Kidney (tissue), 22 donors: ENCODE measurements around the gene PLAC8. TPM values are rescaled to one million over a fixed set of nuclear protein-coding genes. Genes with fewer than 3 reads are reported as not detected.
A peak's percentile ranks its signal among the peaks of the same experiment; 100 is the strongest.

ENCODE experiments used
- DNase-seq, 5 donors: peaks; one replicate each; pipeline ENCODE4 v3.0.0-alpha.2; 2013 to 2020
- FAIRE-seq: peaks from 2 replicates; lab custom pipeline; 2012; peaks lifted over from hg19 to GRCh38; lab: Jason Lieb, UNC
- H3K27ac ChIP-seq, 2 donors: one replicate each; pipeline ENCODE4 v1.7.0; 2013; ENCODE audit warnings: low read depth in 2 of 2, low read length in 2 of 2, inconsistent platforms in 1 of 2
- H3K27me3 ChIP-seq: one replicate; pipeline ENCODE4 v1.7.1; 2013; ENCODE audit warnings: low read length, inconsistent platforms; ENCODE audit not compliant: control insufficient read depth, insufficient read depth
- H3K36me3 ChIP-seq, 3 donors: one replicate each; pipeline versions ENCODE4 v1.7.0 to v1.7.1; 2013; ENCODE audit warnings: low read length in 3 of 3, control low read depth in 1 of 3, inconsistent platforms in 1 of 3; ENCODE audit not compliant: insufficient read depth in 3 of 3, control insufficient read depth in 2 of 3
- H3K4me1 ChIP-seq, 3 donors: one replicate each; pipeline versions ENCODE4 v1.7.0 to v1.7.1; 2013; ENCODE audit warnings: low read length in 3 of 3, inconsistent platforms in 1 of 3, low read depth in 1 of 3; ENCODE audit not compliant: control insufficient read depth in 2 of 3, insufficient read depth in 2 of 3
- H3K4me3 ChIP-seq, 3 donors: one replicate each; pipeline versions ENCODE4 v1.7.0 to v1.8.1; 2013; ENCODE audit warnings: low read length in 3 of 3, control low read depth in 1 of 3, inconsistent platforms in 1 of 3
- H3K9ac ChIP-seq, 3 donors: one replicate each; pipeline versions ENCODE4 v1.7.0 to v1.7.1; 2013; ENCODE audit warnings: low read length in 3 of 3, control low read depth in 1 of 3, inconsistent platforms in 1 of 3
- H3K9me3 ChIP-seq, 3 donors: one replicate each; pipeline versions ENCODE4 v1.7.0 to v1.7.1; 2013; ENCODE audit warnings: low read length in 3 of 3, control low read depth in 1 of 3, inconsistent platforms in 1 of 3; ENCODE audit not compliant: control insufficient read depth in 2 of 3, insufficient read depth in 1 of 3
- intact Hi-C: fragments of 100-400 bp; cut with DNase I; formaldehyde crosslinking; loops from one replicate; pipeline ENCODE4 v1.11.1; 2022
- long read RNA-seq, 10 donors: library from polyadenylated mRNA in 1 of 10; unstranded in 1 of 10; transcript quantifications; one replicate each; pipeline ENCODE4 v2.0.0 and lab custom pipeline, GENCODE V29; 2021 to 2026
- polyA plus RNA-seq: library from polyadenylated mRNA; stranded (reverse); fragments of 350-450 nt; fragmentation: Illumina TruSeq; extraction: RNeasy Lipid Tissue Mini Kit (QIAGEN cat#74804); gene quantifications from one replicate; pipeline ENCODE4 v1.2.3, GENCODE V29; 2014; ENCODE audit warnings: low read depth, low replicate concordance; ENCODE audit not compliant: insufficient read depth
- total RNA-seq: library from RNA; stranded (reverse); fragmentation: NEBNext Ultra II Directional; extraction: Animal tissue kit (Norgen Biotek cat#: 25700); gene quantifications from one replicate; pipeline ENCODE4 v1.2.1, GENCODE V29; 2021
- TF ChIP-seq, protein P1 (sequence below): IDR thresholded peaks from 3 replicates; pipeline ENCODE4 v1.5.1; 2012; ENCODE audit warnings: mild to moderate bottlenecking, moderate library complexity, borderline replicate concordance; ENCODE audit not compliant: insufficient read depth; ENCODE audit errors: extremely low read depth
- donor health status: control.
- donor health status: control.
- donor health status: control.
- donor health status: control.
- donor health status: control.
- donor health status: DM: yes; HTN: yes; CAD: no.
- donor health status: Normal renal cell carcinoma (clear cell type).

PLAC8 gene, protein sequence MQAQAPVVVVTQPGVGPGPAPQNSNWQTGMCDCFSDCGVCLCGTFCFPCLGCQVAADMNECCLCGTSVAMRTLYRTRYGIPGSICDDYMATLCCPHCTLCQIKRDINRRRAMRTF
- 10.3 TPM for total RNA-seq
- 3.6 TPM for polyA plus RNA-seq
- long read RNA-seq, donor 1, result 0 reads
- long read RNA-seq, donor 2, result 0 reads
- long read RNA-seq, donor 3, partial matches to known transcripts, result 0 of 3 reads
- long read RNA-seq, donor 3, other reads (novel, unspliced or antisense), result 0 of 3 reads
- long read RNA-seq, donor 4, result 0 reads
- long read RNA-seq, donor 5, result 0 reads
- long read RNA-seq, donor 6, partial matches to known transcripts, result 0 of 2 reads
- long read RNA-seq, donor 6, other reads (novel, unspliced or antisense), result 0 of 2 reads
- long read RNA-seq, donor 7, result 0 reads
- long read RNA-seq, donor 8, partial matches to known transcripts, result 0 of 3 reads
- long read RNA-seq, donor 8, other reads (novel, unspliced or antisense), result 0 of 3 reads
- long read RNA-seq, donor 9, result 0 reads
- long read RNA-seq, donor 10, result 0 reads

DNA sequence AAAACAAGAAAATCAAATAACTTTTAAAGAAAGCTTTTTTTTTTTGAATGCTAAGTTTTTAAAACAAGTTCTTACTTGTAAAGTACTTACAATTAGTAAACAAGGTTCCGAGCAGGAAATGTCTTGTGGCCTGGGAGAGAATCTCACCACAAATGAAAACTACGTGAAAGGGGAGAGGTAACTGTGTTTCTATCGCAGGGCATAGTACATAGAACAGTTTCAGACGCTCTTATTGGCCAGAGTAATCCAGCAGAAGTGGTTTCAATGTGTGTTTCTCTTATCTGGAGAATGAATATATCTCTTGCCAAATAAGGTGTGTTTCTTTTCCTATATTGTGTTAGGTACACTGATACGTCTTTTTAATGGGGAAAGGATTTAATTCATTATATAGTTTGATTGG, at the start of gene PLAC8:
Gene PLAC8, minus strand, starts transcription at position 154 of the 400 bp plus-strand sequence. CDS start 6,808 bp downstream, outside the sequence.
- DNase-seq, result no peak
- no peak for FAIRE-seq

DNA sequence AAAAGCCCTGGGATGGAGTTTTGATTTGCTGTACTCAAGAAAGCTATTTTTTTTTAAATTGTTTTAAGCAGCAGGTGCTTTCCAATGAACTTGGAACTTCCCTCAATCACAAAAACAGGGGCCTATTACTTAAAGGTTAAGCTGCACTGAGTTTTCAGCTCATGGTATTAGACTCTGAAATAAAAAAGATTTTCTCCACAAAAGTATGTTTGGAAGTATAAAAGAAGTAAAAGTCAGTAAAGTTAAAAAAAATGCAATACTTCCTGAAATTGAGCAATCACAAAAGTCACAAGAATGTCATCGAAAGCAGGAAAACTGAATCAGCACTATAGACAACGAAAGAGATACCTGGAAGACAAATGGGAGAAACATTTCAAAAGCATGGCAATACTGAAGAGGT, 38.9 kb upstream of the PLAC8 start:
- Histone ChIP-seq H3K27me3 (no peaks in the 10 kb centered on the region), H3K9ac (no peak overlapping the region), H3K4me1 (no peaks in the 10 kb centered on the region), H3K36me3 (no peaks in the 10 kb centered on the region), H3K27ac (no peak overlapping the region), H3K9me3 (no peaks in the 10 kb centered on the region), H3K4me3 (no peak overlapping the region)
- FAIRE-seq (no peak), DNase-seq (no peak)
- intact Hi-C loops, result no loop called here
- TF ChIP-seq, protein P1, sequence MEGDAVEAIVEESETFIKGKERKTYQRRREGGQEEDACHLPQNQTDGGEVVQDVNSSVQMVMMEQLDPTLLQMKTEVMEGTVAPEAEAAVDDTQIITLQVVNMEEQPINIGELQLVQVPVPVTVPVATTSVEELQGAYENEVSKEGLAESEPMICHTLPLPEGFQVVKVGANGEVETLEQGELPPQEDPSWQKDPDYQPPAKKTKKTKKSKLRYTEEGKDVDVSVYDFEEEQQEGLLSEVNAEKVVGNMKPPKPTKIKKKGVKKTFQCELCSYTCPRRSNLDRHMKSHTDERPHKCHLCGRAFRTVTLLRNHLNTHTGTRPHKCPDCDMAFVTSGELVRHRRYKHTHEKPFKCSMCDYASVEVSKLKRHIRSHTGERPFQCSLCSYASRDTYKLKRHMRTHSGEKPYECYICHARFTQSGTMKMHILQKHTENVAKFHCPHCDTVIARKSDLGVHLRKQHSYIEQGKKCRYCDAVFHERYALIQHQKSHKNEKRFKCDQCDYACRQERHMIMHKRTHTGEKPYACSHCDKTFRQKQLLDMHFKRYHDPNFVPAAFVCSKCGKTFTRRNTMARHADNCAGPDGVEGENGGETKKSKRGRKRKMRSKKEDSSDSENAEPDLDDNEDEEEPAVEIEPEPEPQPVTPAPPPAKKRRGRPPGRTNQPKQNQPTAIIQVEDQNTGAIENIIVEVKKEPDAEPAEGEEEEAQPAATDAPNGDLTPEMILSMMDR, result no peak

More for the DNA sequence above, at the start of gene PLAC8:
- no peak within 1 kb of the TSS for H3K9ac ChIP-seq
- TF ChIP-seq, protein P1, result no peak
- H3K4me3 ChIP-seq, result no peak within 1 kb of the TSS
- no peaks in the 10 kb centered on the region for H3K9me3 ChIP-seq
- H3K4me1 ChIP-seq, result peaks cover 0 to 2% (median 0%) of the 10 kb centered on the region in 3 donors
- no peak within 1 kb of the TSS for H3K27ac ChIP-seq
- intact Hi-C loops, result no loop called here
- no peaks in the 10 kb centered on the region for H3K36me3 ChIP-seq
- no peaks in the 10 kb centered on the region for H3K27me3 ChIP-seq

DNA sequence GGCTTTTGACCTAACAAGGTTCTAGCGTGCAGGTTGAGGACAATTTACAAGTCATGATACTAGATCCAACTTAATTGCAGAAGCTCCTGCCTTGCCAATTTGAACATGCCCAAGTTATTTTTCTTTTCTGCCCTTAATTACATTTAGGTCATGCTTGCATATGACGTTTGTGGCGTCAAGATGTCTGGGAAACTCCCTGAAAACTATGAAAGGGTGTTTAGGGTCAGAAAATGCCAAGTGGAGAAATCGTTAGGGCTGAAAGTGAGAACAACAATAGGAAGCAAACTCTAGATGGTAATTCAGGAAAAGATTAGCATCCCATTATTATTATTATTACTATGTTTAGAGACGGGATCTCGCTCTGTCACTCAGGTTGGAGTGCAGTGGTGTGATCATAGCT, 38.2 kb upstream of the PLAC8 start:
- DNase-seq (peak in 1 of 5 donors; percentile 5), FAIRE-seq (no peak)
- Histone ChIP-seq H3K9ac (no peak overlapping the region), H3K27ac (no peak overlapping the region), H3K4me3 (no peak overlapping the region), H3K4me1 (no peaks in the 10 kb centered on the region), H3K9me3 (no peaks in the 10 kb centered on the region), H3K36me3 (no peaks in the 10 kb centered on the region), H3K27me3 (no peaks in the 10 kb centered on the region)
- intact Hi-C loops, result no loop called here
- TF ChIP-seq, protein P1, result no peak
